UCSD-AML1 (cell line): ENCODE results near the gene CD3D.
"Not testable (repeated sequence)": the region's sequence is repeated elsewhere in the genome, so short reads cannot be mapped to it uniquely, and the experiment has no call there.

Source experiments
- DNase-seq: peaks from one replicate; lab custom pipeline; 2025; ENCODE audit not compliant: unreplicated experiment; lab: John Stamatoyannopoulos, UW

The CD3D gene

DNA sequence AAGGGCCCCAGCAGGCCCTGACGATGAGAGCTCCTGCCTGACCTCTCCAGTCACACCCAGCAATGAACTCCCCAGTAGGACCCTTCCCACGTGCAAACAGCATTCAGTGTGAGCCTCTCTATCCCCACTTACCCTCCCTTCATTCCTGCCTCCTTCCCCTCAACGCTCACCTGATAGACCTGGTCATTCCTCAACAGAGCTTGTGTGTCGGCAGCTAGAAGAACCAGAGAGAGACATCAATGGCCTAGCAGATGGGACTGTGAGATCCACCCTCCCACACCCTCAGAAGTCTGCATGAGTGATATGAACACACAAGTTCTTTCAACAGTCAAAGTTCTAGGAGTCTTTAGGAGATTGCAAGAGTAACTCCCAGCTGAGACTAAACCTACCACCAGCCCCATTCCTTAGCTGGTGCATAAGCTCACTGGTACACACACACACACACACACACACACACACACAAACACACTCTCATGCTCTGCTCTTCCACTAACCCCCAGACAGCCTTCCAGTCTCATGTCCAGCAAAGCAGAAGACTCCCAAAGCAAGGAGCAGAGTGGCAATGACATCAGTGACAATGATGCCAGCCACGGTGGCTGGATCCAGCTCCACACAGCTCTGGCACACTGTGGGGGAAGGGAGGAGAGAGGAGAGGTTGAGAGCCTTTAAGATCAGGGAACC lies 3.1 kb downstream of the CD3D start:
- DNase-seq = no peak

- DNase-seq = peak; percentile 80
Measured at GRCh38 chr11:118338637-118339061, 3.9 kb downstream of the CD3D start.

- no peak for DNase-seq
Measured at GRCh38 chr11:118334745-118335144, 7.8 kb downstream of the CD3D start.

DNA sequence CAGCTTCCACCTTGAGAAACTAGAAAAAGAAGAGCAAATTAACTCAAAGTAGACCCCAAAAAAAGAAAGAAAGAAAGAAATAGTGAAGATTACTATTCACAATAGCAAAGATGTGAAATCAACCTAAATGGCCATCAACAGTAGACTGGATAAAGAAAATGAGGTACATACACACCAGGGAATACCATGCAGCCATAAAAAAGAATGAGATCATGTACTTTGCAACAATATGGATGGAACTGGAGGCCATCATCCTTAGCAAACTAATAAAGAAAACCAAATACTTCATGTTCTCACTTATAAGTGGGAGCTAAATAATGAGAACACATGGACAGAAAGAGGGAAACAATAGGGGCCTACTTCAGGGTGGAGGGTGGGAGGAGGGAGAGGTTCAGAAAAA lies 13.8 kb downstream of the CD3D start:
- no peak for DNase-seq

DNA sequence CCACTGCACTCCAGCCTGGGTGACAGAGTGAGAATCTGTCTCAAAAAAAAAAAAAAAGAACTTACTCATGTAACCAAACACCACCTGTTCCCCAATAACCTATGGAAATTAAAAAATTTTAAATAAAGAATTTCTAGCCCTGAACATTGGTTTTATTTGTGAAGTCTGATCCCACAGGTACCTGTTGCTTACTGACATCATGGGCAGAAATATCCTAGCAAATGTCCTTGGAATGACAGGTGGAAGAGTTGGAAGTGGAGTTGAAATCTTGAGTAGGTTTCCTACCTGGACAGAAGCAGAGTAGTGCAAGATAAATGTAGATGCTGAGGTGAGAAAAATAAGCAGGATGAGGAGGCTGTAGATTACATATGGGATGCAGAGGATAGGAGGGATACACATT lies 17.2 kb downstream of the CD3D start:
- no peak for DNase-seq

GRCh38 chr11:118322721-118323120 lies 19.8 kb downstream of the CD3D start:
- DNase-seq = no peak

DNA sequence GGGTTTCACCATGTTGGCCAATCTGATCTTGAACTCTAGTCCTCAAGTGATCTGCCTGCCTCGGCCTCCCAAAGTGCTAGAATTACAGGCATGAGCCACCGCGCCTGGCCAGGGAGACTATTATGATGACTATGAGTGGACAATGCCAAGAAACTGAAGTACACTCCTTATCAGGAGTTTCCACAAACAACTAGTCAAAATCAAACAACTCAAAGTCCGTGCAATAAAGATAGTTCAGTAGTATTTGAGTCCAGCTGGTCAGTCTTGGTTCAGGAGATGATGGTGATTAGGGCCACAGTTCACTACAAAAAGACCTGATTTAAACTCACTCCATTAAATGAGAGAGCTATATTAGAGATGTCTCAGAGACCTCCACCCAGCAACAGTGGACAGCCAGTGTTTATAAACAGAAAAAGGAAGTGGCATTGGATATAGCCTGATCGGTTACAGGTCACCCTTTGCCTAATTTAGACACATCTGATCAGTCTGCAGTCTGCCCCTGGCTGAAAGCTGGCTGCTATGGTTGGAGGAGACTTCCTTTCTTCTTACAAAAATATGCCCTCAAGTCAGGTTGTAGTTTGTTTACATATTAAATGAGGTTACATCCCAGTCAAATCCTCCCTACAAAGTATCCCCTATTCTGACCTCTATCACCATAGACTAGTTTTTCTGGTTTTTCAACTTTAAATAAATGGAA lies 21.0 kb downstream of the CD3D start:
- DNase-seq = no peak

GRCh38 chr11:118320515-118320914 lies 22.0 kb downstream of the CD3D start:
- no peak for DNase-seq

DNA sequence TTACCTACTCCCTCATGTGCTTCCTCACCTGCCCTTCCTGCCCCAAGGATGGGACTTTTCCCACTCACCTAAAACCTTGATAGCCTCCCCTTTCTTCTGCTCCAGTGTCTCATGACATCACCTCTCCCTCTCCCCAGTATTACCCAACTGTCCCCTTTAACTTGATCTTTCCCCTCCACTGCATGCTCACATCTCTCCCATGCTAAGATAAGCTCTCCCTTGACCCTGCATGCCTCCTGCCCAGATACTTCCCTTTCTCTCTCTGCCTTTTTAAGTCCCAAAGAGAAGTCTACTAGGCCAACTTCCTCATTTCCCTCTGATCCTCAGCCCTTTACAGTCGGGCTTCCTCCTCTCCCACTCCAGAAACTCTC lies 23.2 kb downstream of the CD3D start:
- peak; percentile 48 for DNase-seq

GRCh38 chr11:118318581-118319336 lies 23.7 kb downstream of the CD3D start:
- no peak for DNase-seq

DNA sequence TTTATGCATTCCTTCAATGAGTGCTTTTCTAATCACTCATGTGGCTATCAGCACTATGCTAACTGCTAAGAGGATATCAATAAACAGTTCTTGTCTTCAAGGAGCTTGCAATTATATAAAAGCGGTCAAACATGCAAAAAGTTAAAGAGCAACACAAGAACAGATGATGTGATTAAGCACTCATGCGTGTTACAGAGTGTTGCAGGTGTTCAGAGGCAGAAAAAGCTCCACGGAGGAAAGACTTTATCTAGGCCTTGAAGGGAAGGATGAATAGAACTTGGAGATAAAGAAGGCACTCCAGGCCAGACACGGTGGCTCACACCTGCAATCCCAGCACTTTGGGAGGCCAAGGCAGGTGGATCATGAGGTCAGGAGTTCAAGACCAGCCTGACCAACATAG lies 24.4 kb downstream of the CD3D start:
- no peak for DNase-seq

- no peak for DNase-seq
Measured at GRCh38 chr11:118314988-118315411, 27.5 kb downstream of the CD3D start.

- DNase-seq = no peak
Measured at GRCh38 chr11:118313242-118313641, 29.3 kb downstream of the CD3D start.

DNA sequence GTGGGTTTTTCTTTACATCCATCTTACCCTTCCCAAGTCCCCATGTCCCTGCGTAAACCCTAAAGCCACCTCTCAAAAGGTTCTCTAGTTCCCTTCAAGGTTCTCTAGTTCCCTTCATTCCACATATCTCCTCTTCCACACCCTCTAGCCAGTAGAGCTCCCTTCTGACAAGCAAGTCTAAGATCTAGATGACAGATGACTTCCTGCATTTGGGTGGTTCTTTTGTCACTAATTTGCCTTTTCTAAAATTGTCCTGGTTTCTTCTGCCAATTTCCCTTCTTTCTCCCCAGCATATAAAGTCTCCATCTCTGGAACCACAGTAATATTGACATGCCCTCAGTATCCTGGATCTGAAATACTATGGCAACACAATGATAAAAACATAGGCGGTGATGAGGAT lies 30.2 kb downstream of the CD3D start:
- DNase-seq = no peak

- DNase-seq = no peak
Measured at GRCh38 chr11:118311518-118311917, 31.0 kb downstream of the CD3D start.

DNA sequence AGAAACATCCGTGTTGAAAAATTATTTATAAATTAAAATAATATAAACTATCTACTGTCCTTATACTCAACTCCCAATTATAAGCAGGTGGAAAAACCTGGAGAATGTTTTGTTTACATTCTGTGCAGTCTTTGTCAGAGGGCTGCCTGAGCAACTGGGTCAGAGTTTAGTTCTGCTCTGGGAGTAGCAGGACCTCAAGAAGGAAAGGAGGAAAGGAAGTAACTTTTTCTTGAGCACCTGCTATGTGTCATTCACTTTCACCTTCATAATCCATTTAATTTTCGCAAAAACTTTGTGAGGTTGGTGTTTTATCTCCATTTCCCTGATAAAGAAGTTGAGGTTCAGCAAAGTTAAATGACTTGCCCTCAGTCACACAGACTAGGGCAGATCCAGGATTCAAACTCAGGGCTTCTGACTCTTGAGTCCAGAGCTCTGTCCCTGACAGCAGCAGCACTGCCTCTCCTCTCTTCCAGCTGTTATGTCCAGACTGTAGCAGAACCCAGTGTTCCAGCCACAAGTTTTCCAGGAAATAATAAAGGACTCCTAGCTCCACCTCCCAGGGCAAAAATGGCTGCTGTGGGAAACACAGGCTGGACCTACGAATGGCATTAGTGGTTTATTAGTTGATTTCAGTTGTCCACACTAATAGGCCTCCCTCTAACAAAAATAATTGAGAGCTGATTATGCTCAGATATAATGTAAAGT lies 31.6 kb downstream of the CD3D start:
- no peak for DNase-seq

DNA sequence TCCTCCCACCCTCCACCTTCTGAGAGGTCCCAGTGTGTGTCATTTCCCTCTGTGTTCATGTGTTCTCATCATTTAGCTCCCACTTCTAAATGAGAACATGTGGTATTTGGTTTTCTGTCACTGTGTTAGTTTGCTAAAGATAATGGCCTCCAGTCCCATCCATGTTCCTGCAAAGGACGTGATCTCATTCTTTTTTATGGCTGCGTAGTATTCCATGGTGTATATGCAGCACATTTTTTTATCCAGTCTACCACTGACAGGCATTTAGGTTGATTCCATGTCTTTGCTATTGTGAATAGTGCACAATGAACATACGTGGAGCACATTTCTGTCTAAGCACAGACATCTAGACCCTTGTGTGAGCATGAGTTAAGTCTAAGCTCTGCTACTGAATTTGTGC lies 32.2 kb downstream of the CD3D start:
- DNase-seq = no peak

GRCh38 chr11:118308995-118309528 lies 33.4 kb downstream of the CD3D start:
- DNase-seq = not testable (repeated sequence)

DNA sequence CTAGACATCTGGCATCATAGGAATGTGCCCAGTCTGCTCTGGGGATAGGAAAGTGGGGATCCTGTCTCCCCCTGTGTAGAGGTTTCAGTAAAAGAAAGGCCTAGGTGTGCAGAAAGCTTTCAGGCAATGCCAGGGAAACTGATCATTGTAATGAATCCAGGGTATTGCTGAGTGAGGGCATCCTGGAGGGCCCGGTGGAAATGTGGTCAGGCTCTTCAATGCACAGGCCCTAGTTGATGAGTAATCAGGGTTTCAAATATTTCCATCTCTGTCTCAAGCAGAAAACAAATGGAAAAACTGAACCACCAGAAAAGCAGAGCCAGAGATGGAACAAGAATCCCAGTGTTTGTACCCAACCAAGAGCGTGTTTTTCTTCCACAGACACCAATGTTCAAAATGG lies 35.9 kb downstream of the CD3D start:
- DNase-seq = no peak

DNA sequence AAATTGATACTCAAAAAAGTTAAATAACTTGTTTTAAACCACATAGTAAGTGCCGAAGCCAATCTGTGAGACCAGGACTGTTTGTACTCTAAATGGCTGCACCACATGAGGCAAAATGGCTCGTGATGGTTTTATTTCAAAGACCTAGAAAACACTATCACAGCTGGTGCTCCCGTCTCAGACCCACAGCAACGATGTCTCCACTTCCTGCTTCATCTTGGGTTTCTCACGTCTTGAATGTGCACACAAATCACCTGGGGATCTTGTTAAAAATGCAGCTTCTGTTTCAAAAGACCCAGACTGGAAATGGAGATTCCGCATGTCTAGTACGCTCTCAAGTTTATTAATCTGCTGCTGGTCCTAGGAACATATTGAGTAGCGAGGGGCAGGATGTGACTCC lies 36.8 kb downstream of the CD3D start:
- no peak for DNase-seq

DNA sequence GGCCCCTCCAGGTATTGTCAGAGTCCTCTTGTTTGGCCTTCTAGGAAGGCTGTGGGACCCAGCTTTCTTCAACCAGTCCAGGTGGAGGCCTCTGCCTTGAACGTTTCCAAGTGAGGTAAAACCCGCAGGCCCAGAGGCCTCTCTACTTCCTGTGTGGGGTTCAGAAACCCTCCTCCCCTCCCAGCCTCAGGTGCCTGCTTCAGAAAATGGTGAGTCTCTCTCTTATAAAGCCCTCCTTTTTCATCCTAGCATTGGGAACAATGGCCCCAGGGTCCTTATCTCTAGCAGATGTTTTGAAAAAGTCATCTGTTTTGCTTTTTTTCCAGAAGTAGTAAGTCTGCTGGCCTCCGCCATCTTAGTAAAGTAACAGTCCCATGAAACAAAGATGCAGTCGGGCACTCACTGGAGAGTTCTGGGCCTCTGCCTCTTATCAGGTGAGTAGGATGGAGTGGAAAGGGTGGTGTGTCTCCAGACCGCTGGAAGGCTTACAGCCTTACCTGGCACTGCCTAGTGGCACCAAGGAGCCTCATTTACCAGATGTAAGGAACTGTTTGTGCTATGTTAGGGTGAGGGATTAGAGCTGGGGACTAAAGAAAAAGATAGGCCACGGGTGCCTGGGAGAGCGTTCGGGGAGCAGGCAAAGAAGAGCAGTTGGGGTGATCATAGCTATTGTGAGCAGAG lies 37.8 kb downstream of the CD3D start, which contains the start of gene CD3E:
TSS of gene CD3E (plus strand) at position 163 of the 681 bp plus-strand sequence. CDS start at position 386, 223 bp downstream.
- DNase-seq = no peak
